LNCAP (cell line): ENCODE data around the gene FIBP.

Source experiments
- TF ChIP-seq, protein P1 (sequence below): fragments of 450-650 bp; IDR thresholded peaks from 2 replicates; pipeline ENCODE4 v1.5.1; 2017; ENCODE audit warnings: mild to moderate bottlenecking

FIBP gene

DNA sequence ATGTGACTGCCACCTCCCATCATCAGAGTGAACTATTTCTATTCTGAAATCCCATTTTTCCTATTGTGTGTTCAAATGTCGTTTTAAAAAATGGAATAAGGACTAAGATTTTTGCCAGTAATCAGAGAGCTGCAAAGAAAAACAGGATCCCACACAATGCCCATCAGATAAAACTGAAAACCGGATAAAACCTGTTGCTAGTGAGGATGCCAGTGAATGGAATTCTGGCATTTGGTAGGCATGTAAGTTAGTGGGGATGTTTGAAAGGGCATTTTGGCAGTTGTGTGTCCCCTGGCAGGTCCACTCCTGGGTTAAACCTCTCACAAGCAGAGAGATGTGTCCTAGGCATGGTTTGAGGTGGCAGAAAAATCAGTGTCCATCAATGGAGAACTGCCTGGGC, 37.1 kb upstream of the FIBP start:
- TF ChIP-seq, protein P1, sequence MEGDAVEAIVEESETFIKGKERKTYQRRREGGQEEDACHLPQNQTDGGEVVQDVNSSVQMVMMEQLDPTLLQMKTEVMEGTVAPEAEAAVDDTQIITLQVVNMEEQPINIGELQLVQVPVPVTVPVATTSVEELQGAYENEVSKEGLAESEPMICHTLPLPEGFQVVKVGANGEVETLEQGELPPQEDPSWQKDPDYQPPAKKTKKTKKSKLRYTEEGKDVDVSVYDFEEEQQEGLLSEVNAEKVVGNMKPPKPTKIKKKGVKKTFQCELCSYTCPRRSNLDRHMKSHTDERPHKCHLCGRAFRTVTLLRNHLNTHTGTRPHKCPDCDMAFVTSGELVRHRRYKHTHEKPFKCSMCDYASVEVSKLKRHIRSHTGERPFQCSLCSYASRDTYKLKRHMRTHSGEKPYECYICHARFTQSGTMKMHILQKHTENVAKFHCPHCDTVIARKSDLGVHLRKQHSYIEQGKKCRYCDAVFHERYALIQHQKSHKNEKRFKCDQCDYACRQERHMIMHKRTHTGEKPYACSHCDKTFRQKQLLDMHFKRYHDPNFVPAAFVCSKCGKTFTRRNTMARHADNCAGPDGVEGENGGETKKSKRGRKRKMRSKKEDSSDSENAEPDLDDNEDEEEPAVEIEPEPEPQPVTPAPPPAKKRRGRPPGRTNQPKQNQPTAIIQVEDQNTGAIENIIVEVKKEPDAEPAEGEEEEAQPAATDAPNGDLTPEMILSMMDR = no peak

DNA sequence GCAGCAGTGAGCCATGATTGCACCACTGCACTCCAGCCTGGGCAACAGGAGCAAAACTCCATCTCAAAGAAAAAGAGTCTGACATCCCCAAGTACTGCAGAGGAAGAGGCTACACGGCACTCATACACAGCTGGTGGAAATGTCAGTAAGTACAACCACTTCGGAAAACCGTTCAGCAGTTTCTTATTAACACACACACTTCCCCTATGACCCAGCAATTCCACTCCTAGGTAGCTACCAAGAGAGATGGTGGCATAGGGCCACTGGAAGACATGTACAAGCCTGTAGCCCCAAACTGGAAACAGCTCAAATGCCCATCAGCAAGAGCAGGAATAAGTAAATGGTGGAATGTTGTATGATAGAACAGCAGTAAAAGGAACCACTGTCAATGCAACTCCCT, 34.3 kb upstream of the FIBP start:
- TF ChIP-seq, protein P1 = no peak

DNA sequence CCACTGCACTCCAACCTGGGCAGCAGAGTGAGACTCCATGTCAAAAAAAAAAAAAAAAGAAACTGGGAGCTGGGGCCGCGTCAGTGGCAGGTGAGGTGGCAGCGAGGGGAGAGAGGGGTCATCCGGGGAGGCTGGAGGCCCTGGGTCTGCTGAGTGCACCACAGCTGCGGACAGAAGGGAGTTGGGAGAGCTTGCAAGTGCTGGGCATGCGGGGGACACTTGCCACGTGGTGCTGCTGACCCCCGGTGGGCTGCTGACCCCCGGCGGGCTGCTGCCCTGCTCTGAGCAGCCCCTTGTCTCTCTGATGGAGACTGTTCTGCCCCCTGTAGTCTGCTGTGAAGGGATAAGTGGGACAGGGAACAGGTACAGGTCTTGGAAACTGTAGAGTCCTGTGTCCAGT, 33.6 kb upstream of the FIBP start:
- TF ChIP-seq, protein P1 = no peak

DNA sequence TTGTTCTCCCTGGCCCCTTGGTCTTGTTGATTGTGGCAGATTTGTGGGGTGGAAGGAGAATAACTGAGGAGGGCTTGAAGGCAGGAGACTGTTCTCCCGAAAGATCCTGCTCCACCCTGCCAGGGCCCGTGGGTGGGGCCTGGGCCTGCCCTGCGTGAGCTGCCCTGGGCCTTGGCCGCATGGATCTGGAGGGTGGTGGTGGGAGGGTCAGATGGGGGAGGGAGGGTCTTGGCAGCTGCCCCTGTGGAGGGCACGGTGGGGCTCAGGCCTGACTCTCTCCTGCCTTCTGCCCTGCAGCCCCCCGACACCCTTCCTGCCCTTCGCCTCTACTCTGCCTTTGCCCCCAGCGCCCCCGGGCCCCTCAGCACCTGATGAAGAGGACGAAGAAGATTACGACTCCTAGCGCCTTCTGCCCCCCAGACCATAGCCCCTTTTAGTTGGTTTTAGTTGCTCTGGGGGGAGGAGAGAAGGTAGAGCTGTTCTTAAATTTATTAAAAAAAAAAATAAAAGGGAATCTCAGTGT, 32.8 kb upstream of the FIBP start:
- TF ChIP-seq, protein P1 = no peak

DNA sequence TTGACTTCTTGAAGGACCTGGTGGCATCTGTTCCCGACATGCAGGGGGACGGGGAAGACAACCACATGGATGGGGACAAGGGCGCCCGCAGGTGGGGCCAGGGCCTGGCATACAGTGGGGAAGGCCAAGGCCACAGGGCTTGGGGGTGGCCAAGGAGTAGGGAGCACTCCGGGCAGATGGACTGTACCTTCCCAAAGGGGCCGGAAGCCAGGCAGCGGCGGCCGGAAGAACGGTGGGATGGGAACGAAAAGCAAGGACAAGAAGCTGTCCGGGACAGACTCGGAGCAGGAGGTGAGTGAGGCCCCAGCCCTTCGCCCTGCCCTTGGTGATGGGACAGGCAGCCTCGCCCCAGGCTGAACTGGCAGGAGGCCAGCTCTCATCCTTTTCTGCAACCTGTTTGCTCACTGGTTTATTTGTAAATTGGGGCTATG, 32.1 kb upstream of the FIBP start:
- TF ChIP-seq, protein P1 = no peak

DNA sequence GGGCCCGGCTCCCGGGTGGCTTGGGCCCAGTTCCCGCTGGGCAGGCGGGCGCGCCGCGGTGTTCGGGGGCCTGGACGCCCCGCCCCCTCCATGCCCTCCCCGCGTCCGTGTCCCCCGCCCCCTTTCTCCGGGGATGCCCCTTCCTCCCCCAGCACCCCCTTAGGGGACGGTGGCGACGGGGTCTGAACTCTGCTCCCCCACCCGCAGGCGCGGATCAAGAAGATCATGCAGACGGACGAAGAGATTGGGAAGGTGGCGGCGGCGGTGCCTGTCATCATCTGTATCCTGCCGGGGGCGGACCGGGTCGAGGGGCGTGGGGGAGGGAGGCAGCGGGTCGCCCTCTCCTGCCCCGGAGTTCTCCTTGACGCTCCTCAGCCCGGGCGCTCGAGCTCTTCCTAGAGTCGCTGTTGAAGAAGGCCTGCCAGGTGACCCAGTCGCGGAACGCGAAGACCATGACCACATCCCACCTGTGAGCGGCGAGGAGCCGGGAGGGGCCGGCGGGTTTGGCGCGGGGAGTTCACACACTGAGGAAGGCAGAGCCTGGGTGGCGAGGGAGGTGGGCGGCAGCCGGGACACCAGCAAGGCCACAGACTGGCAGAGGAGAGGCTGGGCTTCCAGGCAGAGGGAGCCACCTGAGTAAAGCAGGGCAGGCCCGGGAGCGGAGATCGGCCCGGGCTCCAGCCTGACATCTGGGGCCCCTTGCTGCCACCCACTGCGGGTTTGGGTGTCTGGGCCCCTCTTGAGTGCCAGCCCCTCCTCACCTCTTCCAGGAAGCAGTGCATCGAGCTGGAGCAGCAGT, 31.5 kb upstream of the FIBP start:
- TF ChIP-seq, protein P1 = no peak

DNA sequence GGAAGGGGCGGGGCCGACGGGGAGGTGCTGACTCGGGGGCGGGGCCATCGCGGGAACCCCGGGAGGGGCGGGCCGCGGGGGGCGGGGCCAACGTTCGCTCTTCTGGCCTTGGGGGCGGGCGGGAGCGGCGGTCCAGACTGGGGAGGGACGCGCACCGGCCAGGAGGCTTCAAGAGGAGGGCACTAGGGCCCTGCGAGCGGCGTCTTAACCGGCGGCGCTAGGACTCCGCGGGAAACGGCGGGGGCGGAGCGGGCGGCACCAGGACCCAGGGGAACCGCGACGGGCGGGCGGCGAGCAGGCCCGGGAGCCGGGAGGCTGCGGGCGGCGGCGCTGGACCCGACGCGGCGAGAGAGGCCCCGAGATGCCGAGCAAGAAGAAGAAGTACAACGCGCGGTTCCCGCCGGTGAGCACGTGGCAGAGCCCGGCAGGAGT, 30.9 kb upstream of the FIBP start, which contains the start of gene DRAP1:
TSS of gene DRAP1 (plus strand) at position 286 of the 432 bp plus-strand sequence. CDS start at position 362, 76 bp downstream.
- TF ChIP-seq, protein P1 = no peak
